GM08714 (cell line): ENCODE data around the gene PRSS48.
"Not testable (repeated sequence)": the region's sequence is repeated elsewhere in the genome, so short reads cannot be mapped to it uniquely, and the experiment has no call there.

Experiments used
- H3K4me3 ChIP-seq: fragments of 200-500 bp; sonication (Bioruptor generic); 2 replicates; pipeline ENCODE4 v1.5.1; 2014; ENCODE audit warnings: mild to moderate bottlenecking, low read length, inconsistent platforms
- ZNF274 ChIP-seq: IDR thresholded peaks from 2 replicates; pipeline ENCODE4 v1.6.1; 2012; ENCODE audit warnings: mild to moderate bottlenecking, low read depth, low read length

Gene PRSS48

DNA sequence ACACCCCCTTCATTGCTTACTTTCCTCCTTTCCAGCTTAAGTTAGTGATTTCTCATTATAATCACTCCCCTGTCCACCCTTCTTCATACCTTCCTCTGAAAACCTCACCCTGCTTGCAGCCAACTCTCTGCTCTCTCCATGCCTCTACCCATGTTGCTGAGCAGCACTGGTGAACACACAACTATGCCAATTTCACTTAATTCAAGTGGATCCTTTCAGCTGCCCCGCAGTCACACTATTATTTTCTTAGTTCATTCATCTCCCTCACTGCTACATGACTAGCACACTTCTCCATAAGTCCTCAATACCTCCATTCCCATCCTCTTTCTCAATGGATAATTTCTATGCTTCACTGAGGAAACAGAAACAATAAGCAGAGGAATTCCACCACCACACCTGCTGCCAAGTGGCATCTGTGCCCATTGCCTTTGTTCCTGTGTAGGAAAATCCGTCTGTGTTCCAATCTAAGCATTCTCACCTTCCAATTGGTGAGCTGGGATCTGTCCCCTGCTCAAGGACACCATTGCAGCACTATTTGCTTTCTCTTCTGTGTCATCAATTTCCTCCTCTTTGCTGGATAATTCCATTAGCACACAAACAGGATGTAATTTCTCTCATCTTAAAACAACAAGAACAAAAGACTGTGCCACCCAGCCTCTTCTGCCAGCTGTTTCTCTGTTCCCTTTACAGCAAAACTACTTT, 25.2 kb upstream of the PRSS48 start:
- H3K4me3 ChIP-seq = no peak overlapping the region
- TF ChIP-seq ZNF274 = no peak

DNA sequence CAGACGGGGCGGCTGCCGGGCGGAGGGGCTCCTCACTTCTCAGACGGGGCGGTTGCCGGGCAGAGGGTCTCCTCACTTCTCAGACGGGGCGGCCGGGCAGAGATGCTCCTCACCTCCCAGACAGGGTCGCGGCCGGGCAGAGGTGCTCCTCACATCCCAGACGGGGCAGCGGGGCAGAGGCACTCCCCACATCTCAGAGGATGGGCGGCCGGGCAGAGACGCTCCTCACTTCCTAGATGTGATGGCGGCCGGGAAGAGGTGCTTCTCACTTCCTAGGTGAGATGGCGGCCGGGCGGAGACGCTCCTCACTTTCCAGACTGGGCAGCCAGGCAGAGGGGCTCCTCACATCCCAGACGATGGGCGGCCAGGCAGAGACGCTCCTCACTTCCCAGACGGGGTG, 21.7 kb upstream of the PRSS48 start:
- H3K4me3 ChIP-seq = not testable (repeated sequence)

DNA sequence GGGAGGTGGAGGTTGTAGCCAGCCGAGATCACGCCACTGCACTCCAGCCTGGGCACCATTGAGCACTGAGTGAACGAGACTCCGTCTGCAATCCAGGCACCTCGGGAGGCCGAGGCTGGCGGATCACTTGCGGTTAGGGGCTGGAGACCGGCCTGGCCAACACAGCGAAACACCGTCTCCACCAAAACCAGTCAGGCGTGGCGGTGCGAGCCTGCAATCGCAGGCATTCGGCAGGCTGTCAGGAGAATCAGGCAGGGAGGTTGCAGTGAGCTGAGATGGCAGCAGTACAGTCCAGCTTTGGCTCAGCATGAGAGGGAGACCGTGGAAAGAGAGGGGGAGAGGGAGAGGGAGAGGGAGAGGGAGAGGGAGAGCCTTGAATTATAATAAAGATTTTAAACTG, 21.3 kb upstream of the PRSS48 start:
- H3K4me3 ChIP-seq = not testable (repeated sequence)

DNA sequence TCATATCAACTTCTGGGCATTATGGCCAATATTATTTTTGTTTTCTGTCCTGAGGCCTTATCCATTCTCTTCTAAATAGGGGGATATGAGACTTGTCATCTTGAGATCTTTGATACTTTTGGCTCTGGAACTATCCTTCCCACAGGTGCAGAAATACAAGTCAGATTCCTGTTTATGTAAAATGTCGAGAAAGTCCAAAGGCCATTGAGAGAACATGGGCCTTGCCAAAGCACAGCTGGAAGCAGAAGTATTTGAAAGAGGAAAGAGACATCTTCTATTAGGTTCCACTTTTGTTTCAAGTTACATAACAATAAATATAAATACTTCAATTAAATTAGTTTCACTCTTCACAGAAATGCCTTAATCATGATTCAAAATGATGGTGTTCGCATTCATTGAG, 20.8 kb upstream of the PRSS48 start:
- TF ChIP-seq ZNF274 = no peak
- H3K4me3 ChIP-seq = no peak overlapping the region

DNA sequence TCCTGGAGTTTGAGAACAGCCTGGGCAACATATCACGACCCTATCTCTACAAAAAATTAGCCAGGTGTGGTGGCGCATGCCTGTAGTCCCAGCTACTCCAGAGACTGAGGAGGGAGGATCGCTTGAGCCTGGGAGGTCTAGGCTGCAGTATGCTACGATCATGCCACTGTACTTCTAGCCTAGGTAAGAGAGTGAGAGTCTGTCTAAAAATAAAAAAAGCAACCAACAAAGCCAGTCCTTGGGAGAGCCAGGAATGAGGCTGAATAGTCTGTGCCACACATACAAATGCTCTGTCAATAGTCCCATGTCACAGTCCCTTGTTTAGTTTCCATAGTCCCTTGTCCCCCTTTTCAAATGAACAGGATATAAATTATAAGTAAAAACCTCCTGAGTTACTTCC, 19.3 kb upstream of the PRSS48 start:
- no peak for TF ChIP-seq ZNF274
- H3K4me3 ChIP-seq = no peak overlapping the region

DNA sequence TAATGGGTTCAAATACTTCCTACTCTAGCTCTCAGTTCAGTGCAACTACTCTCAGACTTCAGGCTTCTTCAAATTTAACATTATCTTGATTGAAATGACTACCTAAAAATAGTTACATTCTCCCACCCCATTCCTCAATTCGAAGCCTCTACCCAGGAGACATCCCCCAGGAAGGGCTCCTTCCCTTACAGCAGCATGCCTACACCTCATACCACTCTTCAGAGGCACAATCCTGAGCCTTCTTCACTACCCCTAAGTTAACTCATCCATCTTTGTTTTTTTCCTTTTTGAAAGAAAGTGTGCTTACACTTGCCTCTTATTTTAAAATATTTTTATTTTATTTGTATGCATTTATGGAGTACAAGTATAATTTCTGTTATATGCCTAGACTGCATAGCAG, 17.2 kb upstream of the PRSS48 start:
- TF ChIP-seq ZNF274 = no peak
- H3K4me3 ChIP-seq = no peak overlapping the region

DNA sequence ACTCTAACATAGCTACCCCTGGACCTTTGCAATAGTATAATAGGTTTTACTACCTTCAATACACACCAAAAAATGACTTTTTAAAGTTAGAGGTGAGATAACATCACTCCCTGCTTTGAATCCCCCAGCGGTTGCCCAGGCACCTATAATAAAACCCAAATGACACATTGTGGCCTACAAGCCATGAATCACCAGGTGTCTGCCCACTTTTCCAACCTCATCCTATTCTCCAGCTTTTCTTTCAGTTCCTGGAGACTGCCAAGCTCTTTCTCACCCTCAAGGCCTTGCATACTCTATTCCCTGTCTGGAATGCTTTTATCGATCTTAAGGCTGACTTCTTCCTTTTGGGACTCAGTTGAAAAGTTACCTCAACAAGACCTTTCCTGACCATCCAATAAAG, 16.4 kb upstream of the PRSS48 start:
- H3K4me3 ChIP-seq = no peak overlapping the region
- no peak for TF ChIP-seq ZNF274

DNA sequence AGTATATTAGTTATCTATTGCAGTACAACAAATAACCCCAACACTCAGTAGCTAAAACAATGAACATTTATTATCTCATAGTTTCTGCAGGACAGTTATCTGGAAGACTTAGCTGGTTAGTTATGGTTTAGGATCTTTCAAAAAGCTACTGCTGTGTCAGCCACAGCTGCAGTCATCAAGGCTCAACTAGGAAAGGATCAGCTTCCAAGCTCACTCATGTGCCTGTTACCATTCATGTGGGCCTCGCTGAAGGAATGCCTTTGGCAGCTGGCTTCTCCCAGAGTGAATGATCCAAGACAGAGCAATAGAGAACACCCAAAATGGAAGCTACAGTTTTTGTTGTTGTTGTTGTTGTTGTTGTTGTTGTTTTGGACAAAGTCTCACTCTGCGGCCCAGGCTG, 13.5 kb upstream of the PRSS48 start:
- TF ChIP-seq ZNF274 = no peak
- H3K4me3 ChIP-seq = no peak overlapping the region

DNA sequence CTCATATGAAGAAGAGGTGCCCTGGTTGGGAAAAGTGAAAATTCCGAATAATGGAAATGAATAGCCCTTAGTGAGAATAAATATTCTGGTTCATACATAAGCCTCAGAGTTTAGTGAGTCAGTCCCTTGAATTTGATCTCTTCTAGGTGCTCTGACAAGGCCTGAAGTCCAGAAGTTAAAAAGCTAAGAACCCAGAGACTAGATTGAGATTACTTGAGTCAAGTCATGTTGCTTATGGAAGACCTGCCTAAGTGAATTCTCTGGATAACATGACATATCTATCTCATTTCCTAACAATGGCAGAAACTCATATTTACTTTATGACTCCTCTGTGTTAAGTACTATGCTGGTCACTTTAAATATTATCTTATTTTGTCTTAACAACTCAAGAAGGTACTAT, 10.5 kb upstream of the PRSS48 start:
- TF ChIP-seq ZNF274 = no peak
- H3K4me3 ChIP-seq = no peak overlapping the region

DNA sequence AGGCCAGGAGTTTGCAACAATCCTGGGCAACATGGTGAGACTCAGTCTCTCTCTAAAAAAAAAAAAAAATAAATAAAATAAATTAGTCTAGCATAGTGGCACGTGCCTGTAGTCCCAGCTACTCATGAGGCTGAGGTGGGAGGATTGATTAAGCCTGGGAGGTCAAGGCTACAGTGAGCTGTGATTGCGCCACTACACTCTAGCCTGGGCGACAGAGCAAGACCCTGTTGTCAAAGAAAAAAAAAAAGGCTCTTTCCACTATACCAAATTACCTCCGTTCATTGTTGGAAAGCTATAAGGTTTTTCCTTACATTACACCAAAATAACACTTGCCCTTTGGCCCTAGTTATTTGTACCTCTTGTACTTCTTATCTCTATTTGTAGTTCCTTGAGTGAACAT, 9.9 kb upstream of the PRSS48 start:
- no peak for TF ChIP-seq ZNF274
- no peak overlapping the region for H3K4me3 ChIP-seq

DNA sequence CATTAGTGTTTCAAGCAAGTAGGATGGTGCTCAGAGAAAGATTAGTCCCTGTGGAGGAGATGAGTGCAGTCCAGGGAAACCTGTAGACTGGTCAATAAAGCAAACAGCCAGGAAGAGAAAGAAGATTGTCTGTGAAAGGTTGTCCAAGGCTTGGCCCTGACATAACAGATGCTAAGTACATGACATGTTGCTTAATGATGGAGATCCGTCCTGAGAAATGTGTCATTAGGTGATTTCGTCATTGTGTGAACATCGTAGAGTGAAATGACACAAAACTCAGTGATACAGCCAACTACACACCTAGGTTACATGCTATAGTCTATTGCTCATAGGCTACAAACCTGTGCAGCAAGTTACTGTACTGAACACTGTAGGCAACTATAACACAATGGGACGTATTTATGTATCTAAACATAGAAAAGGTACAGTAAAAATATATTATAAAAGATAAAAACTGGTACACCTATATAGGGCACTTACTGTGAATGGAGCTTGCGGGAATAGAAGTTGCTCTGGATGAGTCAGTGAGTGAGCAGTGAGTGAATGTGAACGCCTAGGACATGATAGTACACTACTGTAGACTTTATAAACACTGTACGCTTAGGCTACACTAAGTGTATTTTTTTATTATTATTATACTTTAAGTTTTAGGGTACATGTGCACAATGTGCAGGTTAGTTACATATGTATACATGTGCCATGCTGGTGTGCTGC, 9.0 kb upstream of the PRSS48 start:
- no peak overlapping the region for H3K4me3 ChIP-seq
- TF ChIP-seq ZNF274 = no peak

DNA sequence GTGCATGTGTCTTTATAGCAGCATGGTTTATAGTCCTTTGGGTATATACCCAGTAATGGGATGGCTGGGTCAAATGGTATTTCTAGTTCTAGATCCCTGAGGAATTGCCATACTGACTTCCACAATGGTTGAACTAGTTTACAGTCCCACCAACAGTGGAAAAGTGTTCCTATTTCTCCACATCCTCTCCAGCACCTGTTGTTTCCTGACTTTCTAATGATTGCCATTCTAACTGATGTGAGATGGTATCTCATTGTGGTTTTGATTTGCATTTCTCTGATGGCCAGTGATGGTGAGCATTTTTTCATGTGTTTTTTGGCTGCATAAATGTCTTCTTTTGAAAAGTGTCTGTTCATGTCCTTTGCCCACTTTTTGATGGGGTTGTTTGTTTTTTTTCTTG, 8.1 kb upstream of the PRSS48 start:
- H3K4me3 ChIP-seq = not testable (repeated sequence)

DNA sequence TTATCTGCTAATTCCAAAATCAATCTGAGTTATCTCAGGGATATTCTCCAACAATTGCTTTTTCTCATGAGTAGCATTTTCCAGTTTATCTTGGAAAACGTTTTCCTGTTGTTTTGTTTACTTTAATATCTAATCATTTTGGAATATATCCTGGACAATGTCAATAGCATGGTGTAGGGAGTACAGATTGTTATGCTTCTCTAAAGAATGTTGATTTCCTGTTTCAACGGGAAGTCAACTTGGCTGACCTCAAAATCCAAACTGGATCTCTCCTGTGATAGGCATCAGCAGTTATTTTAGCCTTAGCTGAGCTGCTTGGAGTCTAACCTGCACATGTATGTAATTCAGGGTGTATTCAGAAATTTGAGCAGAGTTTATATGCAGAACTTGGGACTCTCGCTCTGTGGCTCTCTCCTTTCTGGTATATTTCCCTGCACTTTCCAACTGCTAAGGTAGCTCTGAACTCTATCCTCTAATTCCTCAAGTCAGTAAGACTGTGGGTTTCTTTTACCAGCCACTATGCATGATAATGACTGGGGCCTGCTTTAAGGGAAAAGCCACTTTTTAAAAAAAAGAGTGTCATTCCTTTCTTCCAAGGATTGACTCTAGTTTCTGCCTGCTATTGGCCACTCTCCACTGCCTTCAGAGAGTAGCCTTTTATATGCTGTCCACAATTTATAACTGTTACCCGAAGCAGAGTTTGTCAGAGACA, 7.7 kb downstream of the PRSS48 start:
- no peak for TF ChIP-seq ZNF274
- H3K4me3 ChIP-seq = no peak overlapping the region

DNA sequence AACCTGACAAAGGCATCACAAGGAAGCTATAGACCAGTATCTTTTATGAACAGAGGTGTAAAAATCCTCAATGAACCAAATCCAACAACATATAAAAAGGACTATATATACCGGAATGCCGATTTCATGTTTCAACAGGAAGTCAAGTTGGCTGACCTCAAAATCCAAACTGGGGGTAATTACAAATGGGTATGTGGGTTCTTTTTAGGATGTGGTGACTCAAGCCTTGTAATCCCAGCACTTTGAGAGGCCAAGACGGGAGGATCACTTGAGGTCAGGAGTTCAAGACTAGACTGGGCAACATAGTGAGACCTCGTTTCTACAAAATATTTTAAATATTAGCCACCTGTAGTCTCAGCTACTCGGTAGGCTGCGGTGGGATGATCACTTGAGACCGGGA, 10.4 kb downstream of the PRSS48 start:
- no peak for TF ChIP-seq ZNF274
- H3K4me3 ChIP-seq = no peak overlapping the region

DNA sequence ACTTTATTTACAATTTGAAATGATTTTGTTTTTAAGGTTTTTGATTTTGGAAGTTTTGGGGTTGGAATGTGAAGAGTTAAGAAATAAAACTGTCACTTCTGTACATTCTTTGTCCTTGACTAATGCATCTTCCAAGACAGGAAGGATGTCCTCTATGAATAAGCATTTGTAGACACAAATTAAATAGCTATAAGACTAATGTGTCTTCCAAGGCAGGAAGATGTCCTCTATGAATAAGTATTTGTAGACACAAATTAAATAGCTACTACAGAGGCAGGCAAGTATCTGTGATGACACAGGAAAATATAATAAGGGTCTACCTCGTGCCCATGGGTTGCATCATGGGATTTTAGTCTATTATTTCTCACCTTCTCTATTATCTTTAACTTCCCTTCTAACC, 14.5 kb downstream of the PRSS48 start:
- no peak overlapping the region for H3K4me3 ChIP-seq
- TF ChIP-seq ZNF274 = no peak
